Raji (cell line): Measurements from ENCODE around the gene MYO9B.

Experiments used
- POLR2A ChIP-seq: IDR thresholded peaks from 2 replicates; pipeline ENCODE4 v1.6.1; 2011; ENCODE audit warnings: low read depth, low read length, control low read depth; ENCODE audit not compliant: insufficient read depth

MYO9B gene

GRCh38 chr19:17049711-17050280 lies 25.8 kb upstream of the MYO9B start:
- TF ChIP-seq POLR2A = no peak

- TF ChIP-seq POLR2A = no peak
Measured at GRCh38 chr19:17052439-17052838, 23.1 kb upstream of the MYO9B start.

GRCh38 chr19:17054746-17055145 lies 20.8 kb upstream of the MYO9B start:
- TF ChIP-seq POLR2A = no peak

- TF ChIP-seq POLR2A = no peak
Measured at GRCh38 chr19:17055636-17056035, 19.9 kb upstream of the MYO9B start.

- no peak for TF ChIP-seq POLR2A
Measured at GRCh38 chr19:17058236-17058635, 17.3 kb upstream of the MYO9B start.

- no peak for TF ChIP-seq POLR2A
Measured at GRCh38 chr19:17060802-17061201, 14.8 kb upstream of the MYO9B start.

- no peak for TF ChIP-seq POLR2A
Measured at GRCh38 chr19:17061205-17061604, 14.4 kb upstream of the MYO9B start.

- no peak for TF ChIP-seq POLR2A
Measured at GRCh38 chr19:17061691-17062090, 13.9 kb upstream of the MYO9B start.

- TF ChIP-seq POLR2A = no peak
Measured at GRCh38 chr19:17063428-17063827, 12.1 kb upstream of the MYO9B start.

GRCh38 chr19:17069193-17069592 lies 6.4 kb upstream of the MYO9B start:
- TF ChIP-seq POLR2A = no peak

- no peak for TF ChIP-seq POLR2A
Measured at GRCh38 chr19:17070421-17070820, 5.2 kb upstream of the MYO9B start.

GRCh38 chr19:17070912-17071311 lies 4.7 kb upstream of the MYO9B start:
- no peak for TF ChIP-seq POLR2A

GRCh38 chr19:17073869-17074633 lies 1.5 kb upstream of the MYO9B start:
- TF ChIP-seq POLR2A = no peak

GRCh38 chr19:17074634-17075034 lies 943 bp upstream of the MYO9B start:
- TF ChIP-seq POLR2A = no peak

- TF ChIP-seq POLR2A = no peak
Measured at GRCh38 chr19:17075864-17076542, 426 bp downstream of the MYO9B start.

GRCh38 chr19:17076543-17076991 lies 990 bp downstream of the MYO9B start:
- no peak for TF ChIP-seq POLR2A
